B cell (primary cell): ENCODE data around the gene PDS5A.

ENCODE experiments used
- CTCF ChIP-seq: fragments of 200-600 bp; IDR thresholded peaks from one replicate; pipeline ENCODE4 v1.8.0; 2022; ENCODE audit warnings: antibody characterized with exemption, mild to moderate bottlenecking
- EZH2 ChIP-seq: IDR thresholded peaks from 2 replicates; pipeline ENCODE4 v1.6.1; 2012; ENCODE audit warnings: borderline replicate concordance, low read depth, mild to moderate bottlenecking, moderate library complexity, low read length; ENCODE audit not compliant: insufficient read depth, poor library complexity, severe bottlenecking

- TF ChIP-seq CTCF, result no peak
- TF ChIP-seq EZH2, result no peak
These were observed 127.0 kb downstream of the PDS5A start for GRCh38 chr4:39850727-39851126.
